SU-DHL-6 (cell line): ENCODE results near the gene MAPK14.

Experiments
- H2AFZ ChIP-seq: fragments of 200-600 bp; sonication (generic); 2 replicates; pipeline ENCODE4 v1.6.1; 2014; ENCODE audit warnings: low read depth, mild to moderate bottlenecking, moderate library complexity, mixed read lengths, antibody characterized with exemption, low read length; ENCODE audit not compliant: severe bottlenecking
- H3F3A ChIP-seq: fragments of 200-600 bp; shearing (Covaris generic); 2 replicates; pipeline ENCODE4 v1.6.0; 2016; ENCODE audit warnings: antibody characterized with exemption, mild to moderate bottlenecking; ENCODE audit not compliant: insufficient read depth
- H3K27ac ChIP-seq: fragments of 200-600 bp; sonication (generic); 2 replicates; pipeline ENCODE4 v1.5.1; 2016; ENCODE audit warnings: low read depth, mild to moderate bottlenecking, low read length, moderate library complexity, mixed read lengths
- H3K27me3 ChIP-seq: fragments of 200-600 bp; sonication (generic), shearing (Covaris generic); 2 replicates; pipeline ENCODE4 v1.6.0; 2014; ENCODE audit warnings: mild to moderate bottlenecking, low read length
- H3K36me3 ChIP-seq: fragments of 200-600 bp; sonication (generic); 2 replicates; pipeline ENCODE4 v1.6.1; 2014; ENCODE audit warnings: mild to moderate bottlenecking, low read length, mixed read lengths
- H3K4me2 ChIP-seq: fragments of 300-600, 200-600 bp; shearing (Covaris generic), sonication (generic); 2 replicates; pipeline ENCODE4 v1.6.0; 2014; ENCODE audit warnings: low read length, low read depth, mild to moderate bottlenecking; ENCODE audit not compliant: poor library complexity, severe bottlenecking
- H3K4me3 ChIP-seq: fragments of 200-600 bp; sonication (generic); 2 replicates; pipeline ENCODE4 v1.5.1; 2014; ENCODE audit warnings: antibody characterized with exemption, low read length, mild to moderate bottlenecking, mixed read lengths; ENCODE audit not compliant: insufficient read depth, poor library complexity, severe bottlenecking
- H3K79me2 ChIP-seq: fragments of 200-600 bp; sonication (generic); 2 replicates; pipeline ENCODE4 v1.6.1; 2014; ENCODE audit warnings: mild to moderate bottlenecking, low read length, moderate library complexity; ENCODE audit not compliant: insufficient read depth
- H3K9ac ChIP-seq: fragments of 200-600 bp; sonication (generic); 2 replicates; pipeline ENCODE4 v1.7.0; 2014; ENCODE audit warnings: mild to moderate bottlenecking, low read length
- H3K9me2 ChIP-seq: fragments of 200-600 bp; sonication (generic); replicated peaks from 2 replicates; pipeline ENCODE4 v1.6.1; 2014; ENCODE audit warnings: low read length; ENCODE audit not compliant: insufficient read depth
- H3K9me3 ChIP-seq: fragments of 200-600 bp; sonication (generic); 2 replicates; pipeline ENCODE4 v1.6.1; 2014; ENCODE audit warnings: low read length, mixed read lengths; ENCODE audit not compliant: insufficient read depth
- H4K20me1 ChIP-seq: fragments of 200-600 bp; sonication (generic); 2 replicates; pipeline ENCODE4 v1.6.1; 2014; ENCODE audit warnings: low read depth, mild to moderate bottlenecking, antibody characterized with exemption, low read length, moderate library complexity, mixed read lengths
- EZH2phosphoT487 ChIP-seq: fragments of 200-600 bp; sonication (generic), shearing (Covaris generic); conservative IDR thresholded peaks from 2 replicates; pipeline ENCODE4 v1.6.1; 2018; ENCODE audit warnings: mild to moderate bottlenecking, antibody characterized with exemption, low read length, moderate library complexity, mixed read lengths
- TF ChIP-seq, protein P1 (sequence below): fragments of 200-600 bp; sonication (generic); IDR thresholded peaks from one replicate; pipeline ENCODE4 v1.5.1; 2017; ENCODE audit warnings: antibody characterized with exemption, mild to moderate bottlenecking, low read length, moderate library complexity; ENCODE audit not compliant: insufficient read depth, poor library complexity, severe bottlenecking

Gene MAPK14

GRCh38 chr6:35993150-35993549, 34.5 kb upstream of the MAPK14 start:
- Histone ChIP-seq H3K9me3 (no peaks in the 10 kb centered on the region), H4K20me1 (no peaks in the 10 kb centered on the region), H2AFZ (no peak overlapping the region), H3K36me3 (no peaks in the 10 kb centered on the region), H3K9ac (no peak overlapping the region), H3F3A (no peaks in the 10 kb centered on the region), H3K27ac (no peak overlapping the region), H3K4me2 (no peak overlapping the region), H3K79me2 (no peaks in the 10 kb centered on the region), H3K4me3 (no peak overlapping the region), H3K27me3 (no peaks in the 10 kb centered on the region), H3K9me2 (no peaks in the 10 kb centered on the region)
- TF ChIP-seq, protein P1, sequence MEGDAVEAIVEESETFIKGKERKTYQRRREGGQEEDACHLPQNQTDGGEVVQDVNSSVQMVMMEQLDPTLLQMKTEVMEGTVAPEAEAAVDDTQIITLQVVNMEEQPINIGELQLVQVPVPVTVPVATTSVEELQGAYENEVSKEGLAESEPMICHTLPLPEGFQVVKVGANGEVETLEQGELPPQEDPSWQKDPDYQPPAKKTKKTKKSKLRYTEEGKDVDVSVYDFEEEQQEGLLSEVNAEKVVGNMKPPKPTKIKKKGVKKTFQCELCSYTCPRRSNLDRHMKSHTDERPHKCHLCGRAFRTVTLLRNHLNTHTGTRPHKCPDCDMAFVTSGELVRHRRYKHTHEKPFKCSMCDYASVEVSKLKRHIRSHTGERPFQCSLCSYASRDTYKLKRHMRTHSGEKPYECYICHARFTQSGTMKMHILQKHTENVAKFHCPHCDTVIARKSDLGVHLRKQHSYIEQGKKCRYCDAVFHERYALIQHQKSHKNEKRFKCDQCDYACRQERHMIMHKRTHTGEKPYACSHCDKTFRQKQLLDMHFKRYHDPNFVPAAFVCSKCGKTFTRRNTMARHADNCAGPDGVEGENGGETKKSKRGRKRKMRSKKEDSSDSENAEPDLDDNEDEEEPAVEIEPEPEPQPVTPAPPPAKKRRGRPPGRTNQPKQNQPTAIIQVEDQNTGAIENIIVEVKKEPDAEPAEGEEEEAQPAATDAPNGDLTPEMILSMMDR = no peak
- TF ChIP-seq EZH2phosphoT487 = no peak

- H3K36me3 ChIP-seq = no peaks in the 10 kb centered on the region
- no peak overlapping the region for H3K4me2 ChIP-seq
- H4K20me1 ChIP-seq = no peaks in the 10 kb centered on the region
- no peak for TF ChIP-seq EZH2phosphoT487
- TF ChIP-seq, protein P1 = no peak
- no peak overlapping the region for H3K27ac ChIP-seq
- H3K79me2 ChIP-seq = no peaks in the 10 kb centered on the region
- no peak overlapping the region for H3K4me3 ChIP-seq
- no peaks in the 10 kb centered on the region for H3K9me2 ChIP-seq
- no peaks in the 10 kb centered on the region for H3K27me3 ChIP-seq
- H2AFZ ChIP-seq = no peak overlapping the region
- no peaks in the 10 kb centered on the region for H3K9me3 ChIP-seq
- no peaks in the 10 kb centered on the region for H3F3A ChIP-seq
- H3K9ac ChIP-seq = no peak overlapping the region
Measured at GRCh38 chr6:36000451-36000850, 27.2 kb upstream of the MAPK14 start.

DNA sequence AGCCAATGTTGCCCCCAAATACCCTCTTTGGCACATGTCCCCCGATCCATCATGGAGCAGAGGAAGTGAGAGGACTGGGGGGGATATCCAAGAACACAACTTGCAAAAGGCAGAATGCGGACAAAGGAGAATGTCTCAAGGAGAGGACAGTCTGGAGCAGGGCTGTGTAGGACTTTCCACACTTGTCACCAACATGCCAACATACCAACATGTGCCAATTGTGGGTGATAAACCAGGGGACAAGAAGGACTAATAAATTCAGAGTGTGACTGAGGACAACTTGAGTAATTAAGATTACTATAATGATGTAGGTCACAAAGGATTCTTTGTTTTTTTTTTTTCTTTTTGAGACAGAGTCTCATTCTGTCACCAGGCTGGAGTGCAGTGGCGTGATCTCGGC, 11.9 kb upstream of the MAPK14 start:
- TF ChIP-seq EZH2phosphoT487 = no peak
- no peak overlapping the region for H3K9ac ChIP-seq
- no peaks in the 10 kb centered on the region for H4K20me1 ChIP-seq
- H3K79me2 ChIP-seq = no peaks in the 10 kb centered on the region
- H3K9me2 ChIP-seq = no peaks in the 10 kb centered on the region
- H3F3A ChIP-seq = no peaks in the 10 kb centered on the region
- no peak overlapping the region for H2AFZ ChIP-seq
- H3K4me2 ChIP-seq = no peak overlapping the region
- H3K4me3 ChIP-seq = no peak overlapping the region
- no peak overlapping the region for H3K27ac ChIP-seq
- no peaks in the 10 kb centered on the region for H3K27me3 ChIP-seq
- no peaks in the 10 kb centered on the region for H3K9me3 ChIP-seq
- H3K36me3 ChIP-seq = no peaks in the 10 kb centered on the region

DNA sequence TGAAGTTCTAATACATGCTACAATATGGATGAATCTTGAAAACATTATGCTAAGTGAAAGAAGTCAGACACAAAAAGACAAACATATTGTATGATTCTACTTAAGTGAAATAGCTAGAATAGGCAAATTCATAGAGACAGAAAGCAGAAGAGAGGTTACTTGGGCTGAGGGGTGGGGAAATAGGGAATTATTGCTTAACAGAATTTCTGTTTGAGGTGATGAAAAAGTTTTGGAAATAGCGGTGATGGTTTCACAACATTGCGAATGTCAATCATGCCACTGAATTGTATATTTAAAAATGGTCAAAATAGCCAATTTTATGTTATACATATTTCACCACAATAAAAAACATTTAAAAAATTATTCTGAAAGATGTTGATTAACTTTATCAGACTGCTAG, 9.3 kb upstream of the MAPK14 start:
- H3K9me3 ChIP-seq = no peaks in the 10 kb centered on the region
- no peaks in the 10 kb centered on the region for H4K20me1 ChIP-seq
- H3K79me2 ChIP-seq = no peaks in the 10 kb centered on the region
- H3F3A ChIP-seq = no peaks in the 10 kb centered on the region
- H3K4me2 ChIP-seq = no peak overlapping the region
- H3K9ac ChIP-seq = no peak overlapping the region
- TF ChIP-seq EZH2phosphoT487 = no peak
- TF ChIP-seq, protein P1 = no peak
- no peak overlapping the region for H2AFZ ChIP-seq
- no peaks in the 10 kb centered on the region for H3K9me2 ChIP-seq
- no peaks in the 10 kb centered on the region for H3K36me3 ChIP-seq
- no peak overlapping the region for H3K4me3 ChIP-seq
- H3K27ac ChIP-seq = no peak overlapping the region
- H3K27me3 ChIP-seq = no peaks in the 10 kb centered on the region
